GM12878 (cell line): ENCODE results near the gene RALGAPA1. TPM values are rescaled to one million over a fixed set of nuclear protein-coding genes. Genes with fewer than 3 reads are reported as not detected.

Experiments
- ATAC-seq: fragments of 200-7000 bp; cut with Tn5 transposase; 3 replicates; pipeline ENCODE4 v1.9.1; 2020; ENCODE audit warnings: mild to moderate bottlenecking, moderate library complexity
- BruUV-seq: library from RNA; stranded (reverse); fragments of 400-500 nt; replicated peaks from 2 replicates; lab custom pipeline; 2021; lab: Mats Ljungman, UMichigan
- CTCF ChIA-PET: fragments of 300-600 bp; sonication (Branson Sonifier 250); formaldehyde crosslinking; extraction: SDS; loops from one replicate; lab custom pipeline; 2021; ENCODE audit warnings: inconsistent platforms; lab: Yijun Ruan, JAX
- POLR2A ChIA-PET: fragments of 350-600 bp; formaldehyde crosslinking; extraction: SDS; loops from one replicate; lab custom pipeline; 2021; ENCODE audit warnings: inconsistent platforms; lab: Charles Lee
- RAD21 ChIA-PET: fragments of 300-600 bp; sonication (Branson Sonifier 250); formaldehyde crosslinking; loops from one replicate; lab custom pipeline; 2023; ENCODE audit warnings: antibody characterized with exemption; ENCODE audit not compliant: unreplicated experiment; lab: Charles Lee
- SMC1A ChIA-PET: fragments of 300-600 bp; sonication (Branson Sonifier 250); formaldehyde crosslinking; loops from one replicate; lab custom pipeline; 2023; ENCODE audit not compliant: unreplicated experiment, uncharacterized antibody; lab: Charles Lee
- DNase-seq: peaks from one replicate; pipeline ENCODE4 v3.0.0-alpha.2; 2011; ENCODE audit warnings: low read depth, low spot score
- FAIRE-seq: peaks from 3 replicates; lab custom pipeline; 2011; peaks lifted over from hg19 to GRCh38; lab: Jason Lieb, UNC
- H2AFZ ChIP-seq: 2 replicates; pipeline ENCODE4 v1.6.0; 2011; ENCODE audit warnings: low read depth, low read length, control low read depth; ENCODE audit not compliant: control insufficient read depth
- H3K27ac ChIP-seq: 2 replicates; pipeline ENCODE4 v1.5.1; 2011; ENCODE audit warnings: control low read depth; ENCODE audit not compliant: control insufficient read depth, insufficient read depth
- H3K27me3 ChIP-seq, 2 experiments: replicated peaks in 1 of 2; 2 replicates each; pipeline versions ENCODE4 v1.6.0 to v1.6.1; 2011; ENCODE audit warnings: low read length in 1 of 2; ENCODE audit not compliant: control insufficient read depth in 2 of 2, insufficient read depth in 2 of 2
- H3K36me3 ChIP-seq, 2 experiments: 2 replicates each; pipeline ENCODE4 v1.5.1; 2011; ENCODE audit warnings: low read length in 1 of 2; ENCODE audit not compliant: control insufficient read depth in 2 of 2, insufficient read depth in 2 of 2
- H3K4me1 ChIP-seq: 2 replicates; pipeline ENCODE4 v1.6.1; 2011; ENCODE audit warnings: mild to moderate bottlenecking, low read length, moderate library complexity, mixed read lengths; ENCODE audit not compliant: control insufficient read depth, insufficient read depth
- H3K4me2 ChIP-seq: 2 replicates; pipeline ENCODE4 v1.6.0; 2011; ENCODE audit warnings: control low read depth; ENCODE audit not compliant: control insufficient read depth, insufficient read depth
- H3K4me3 ChIP-seq: fragments of 200-600 bp; sonication (generic); 2 replicates; pipeline ENCODE4 v1.5.1; 2016
- H3K79me2 ChIP-seq: 2 replicates; pipeline ENCODE4 v1.6.0; 2011; ENCODE audit warnings: low read length; ENCODE audit not compliant: control insufficient read depth, insufficient read depth
- H3K9ac ChIP-seq: 2 replicates; pipeline ENCODE4 v1.8.0; 2011; ENCODE audit warnings: low read length, control low read depth, mixed read lengths; ENCODE audit not compliant: control insufficient read depth, insufficient read depth
- H3K9me3 ChIP-seq: replicated peaks from 3 replicates; pipeline ENCODE4 v1.5.1; 2011; ENCODE audit warnings: mild to moderate bottlenecking, low read length; ENCODE audit not compliant: control insufficient read depth, insufficient read depth
- H4K20me1 ChIP-seq: 2 replicates; pipeline ENCODE4 v1.6.0; 2011; ENCODE audit not compliant: control insufficient read depth, insufficient read depth
- E2F4 ChIP-seq: IDR thresholded peaks from 2 replicates; pipeline ENCODE4 v1.6.1; 2012; ENCODE audit warnings: low read depth, low read length, improper control_type of control experiment
- KLF5 ChIP-seq: fragments of 450-650 bp; IDR thresholded peaks from 2 replicates; pipeline ENCODE4 v1.6.1; 2014; ENCODE audit warnings: mild to moderate bottlenecking; ENCODE audit not compliant: partially characterized antibody
- LARP7 ChIP-seq: fragments of 450-650 bp; IDR thresholded peaks from 2 replicates; pipeline ENCODE4 v1.6.1; 2017; ENCODE audit warnings: mild to moderate bottlenecking
- NBN ChIP-seq: fragments of 450-650 bp; IDR thresholded peaks from 2 replicates; pipeline ENCODE4 v1.6.1; 2016
- NFIC ChIP-seq: IDR thresholded peaks from 2 replicates; pipeline ENCODE4 v1.6.1; 2012; ENCODE audit warnings: low read depth, mild to moderate bottlenecking, inconsistent platforms, low read length, moderate library complexity
- RELB ChIP-seq: fragments of 450-650 bp; IDR thresholded peaks from 2 replicates; pipeline ENCODE4 v1.6.1; 2017; ENCODE audit warnings: low read depth, mild to moderate bottlenecking, moderate library complexity
- SMAD1 ChIP-seq: fragments of 450-650 bp; IDR thresholded peaks from 2 replicates; pipeline ENCODE4 v1.6.1; 2018; ENCODE audit warnings: mild to moderate bottlenecking, low read depth; ENCODE audit not compliant: partially characterized antibody
- SPI1 ChIP-seq: IDR thresholded peaks from 2 replicates; pipeline ENCODE4 v1.6.1; 2011; ENCODE audit warnings: low read depth, mild to moderate bottlenecking, low read length, moderate library complexity, borderline replicate concordance; ENCODE audit not compliant: insufficient read depth
- ZNF207 ChIP-seq: fragments of 450-650 bp; IDR thresholded peaks from 2 replicates; pipeline ENCODE4 v1.6.1; 2014; ENCODE audit warnings: antibody characterized with exemption, mild to moderate bottlenecking, borderline replicate concordance
- WGBS: methylation state at CpG from one replicate; pipeline ENCODE4 v1.1.6; 2016; ENCODE audit warnings: low lambda C conversion rate; ENCODE audit not compliant: insufficient replicate concordance, insufficient coverage; ENCODE audit errors: missing lambda C conversion rate; 5-methylcytosine and 5-hydroxymethylcytosine counted together
- in situ Hi-C: fragments of 300-500 bp; cut with MboI; formaldehyde crosslinking; loops from 9 replicates; pipeline ENCODE4 v1.14.3; 2018; ENCODE audit warnings: mixed read lengths
- intact Hi-C: fragments of 100-400 bp; cut with micrococcal nuclease; formaldehyde crosslinking; loops from one replicate; pipeline ENCODE4 v1.14.2; 2022; ENCODE audit not compliant: unreplicated experiment
- polyA plus RNA-seq, 11 experiments: library from polyadenylated mRNA; depleted of rRNA in 4 of 11; unstranded in 6 of 11; stranded (reverse) in 5 of 11; fragments of >200 nt; fragmentation: Nextera tagmentation in 4 of 11; fragmentation: Illumina TruSeq in 1 of 11; extraction: Ambion mirVana in 4 of 11; extraction: Trizol in 1 of 11; gene quantifications; 1 replicate in 1 of 11; 2 replicates in 10 of 11; pipeline versions ENCODE4 v1.2.1 to v1.2.3, GENCODE V29; 2011 to 2016; ENCODE audit warnings: inconsistent platforms in 2 of 11, missing spikeins in 2 of 11, low read depth in 1 of 11
- total RNA-seq, 4 experiments: library from RNA; depleted of rRNA in 3 of 4; stranded (reverse); fragments of >200 nt in 3 of 4; fragmentation: Illumina TruSeq in 1 of 4; extraction: Trizol in 1 of 4; gene quantifications; 2 replicates each; pipeline versions ENCODE4 v1.2.1 to v1.2.3, GENCODE V29; 2013 to 2021
- TF ChIP-seq, protein P1 (sequence below): fragments of 450-650 bp; IDR thresholded peaks from 2 replicates; pipeline ENCODE4 v1.6.1; 2017; ENCODE audit warnings: mild to moderate bottlenecking, low read depth, inconsistent platforms; ENCODE audit not compliant: poor library complexity, severe bottlenecking

RALGAPA1 gene
- total and polyA plus RNA-seq, 10 of the 15 experiments (the other 5 are each of a cell fraction or from before 2014, with no cell fraction given): 5.6 to 26.7 (median 14.7) TPM

DNA sequence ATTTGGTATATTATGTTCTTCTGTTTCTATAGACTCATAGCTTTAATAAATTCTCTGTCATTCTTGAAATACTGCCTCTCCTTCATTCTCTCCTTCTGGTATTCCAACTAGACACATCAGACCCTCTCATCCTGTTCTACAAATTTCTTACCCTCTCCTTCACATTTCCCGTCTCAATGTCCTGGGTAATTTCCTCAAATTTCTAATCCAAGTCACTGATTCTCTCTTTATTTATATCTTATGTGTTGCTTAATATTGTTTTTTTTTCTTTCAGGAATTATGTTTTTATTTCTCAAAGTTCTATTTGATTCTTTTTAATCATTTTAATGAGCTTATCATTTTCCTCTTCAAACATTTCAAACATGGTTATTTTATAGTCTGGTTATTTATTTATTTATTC lies 94.0 kb downstream of the RALGAPA1 start:
- 95% methylated on average over 1 of the region's 1 CpG for WGBS
- POLR2A ChIA-PET: no interaction called here

More for the DNA sequence above, 94.0 kb downstream of the RALGAPA1 start:
- RAD21 ChIA-PET: no interaction called here
- no peak overlapping the region for H3K4me2 ChIP-seq
- in situ Hi-C loops: no loop called here
- no peak overlapping the region for H3K27ac ChIP-seq
- no peak overlapping the region for H3K9ac ChIP-seq
- H3K27me3 ChIP-seq: no peaks in the 10 kb centered on the region
- H3K36me3 ChIP-seq: no peaks in the 10 kb centered on the region
- no peaks in the 10 kb centered on the region for H3K79me2 ChIP-seq
- no peaks in the 10 kb centered on the region for H4K20me1 ChIP-seq
- H3K4me1 ChIP-seq: no peaks in the 10 kb centered on the region
- TF ChIP-seq, protein P1, sequence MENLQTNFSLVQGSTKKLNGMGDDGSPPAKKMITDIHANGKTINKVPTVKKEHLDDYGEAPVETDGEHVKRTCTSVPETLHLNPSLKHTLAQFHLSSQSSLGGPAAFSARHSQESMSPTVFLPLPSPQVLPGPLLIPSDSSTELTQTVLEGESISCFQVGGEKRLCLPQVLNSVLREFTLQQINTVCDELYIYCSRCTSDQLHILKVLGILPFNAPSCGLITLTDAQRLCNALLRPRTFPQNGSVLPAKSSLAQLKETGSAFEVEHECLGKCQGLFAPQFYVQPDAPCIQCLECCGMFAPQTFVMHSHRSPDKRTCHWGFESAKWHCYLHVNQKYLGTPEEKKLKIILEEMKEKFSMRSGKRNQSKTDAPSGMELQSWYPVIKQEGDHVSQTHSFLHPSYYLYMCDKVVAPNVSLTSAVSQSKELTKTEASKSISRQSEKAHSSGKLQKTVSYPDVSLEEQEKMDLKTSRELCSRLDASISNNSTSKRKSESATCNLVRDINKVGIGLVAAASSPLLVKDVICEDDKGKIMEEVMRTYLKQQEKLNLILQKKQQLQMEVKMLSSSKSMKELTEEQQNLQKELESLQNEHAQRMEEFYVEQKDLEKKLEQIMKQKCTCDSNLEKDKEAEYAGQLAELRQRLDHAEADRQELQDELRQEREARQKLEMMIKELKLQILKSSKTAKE: no peak
- TF ChIP-seq NBN (no peak), NFIC (no peak), LARP7 (no peak), E2F4 (no peak), SMAD1 (no peak), KLF5 (no peak), ZNF207 (no peak), SPI1 (no peak), RELB (no peak)
- SMC1A ChIA-PET: no interaction called here
- H3K9me3 ChIP-seq: no peaks in the 10 kb centered on the region
- FAIRE-seq: no peak
- no peak for ATAC-seq
- H2AFZ ChIP-seq: no peak overlapping the region
- no peak overlapping the region for H3K4me3 ChIP-seq
- intact Hi-C loops: no loop called here
- CTCF ChIA-PET: interaction anchor here (0.7 to 1.9 kb wide), 2 partner anchors 28 to 100 kb away, joined by 3 to 4 read pairs; no protein-coding TSS in a partner anchor
- no TSS peak for BruUV-seq
- DNase-seq: no peak
